NCI-H128 (cell line): Measurements from ENCODE around the gene FMNL2.

Experiments used
- DNase-seq: peaks from one replicate; lab custom pipeline; 2025; ENCODE audit not compliant: unreplicated experiment; lab: John Stamatoyannopoulos, UW

The FMNL2 gene

GRCh38 chr2:152400607-152401214 lies 65.7 kb downstream of the FMNL2 start:
- DNase-seq, result no peak

GRCh38 chr2:152402780-152403759 lies 68.1 kb downstream of the FMNL2 start:
- no peak for DNase-seq

- DNase-seq, result no peak
Observed at GRCh38 chr2:152405206-152406118, 70.5 kb downstream of the FMNL2 start.

GRCh38 chr2:152406119-152406835 lies 71.3 kb downstream of the FMNL2 start:
- DNase-seq, result no peak

GRCh38 chr2:152406836-152407161 lies 71.8 kb downstream of the FMNL2 start:
- no peak for DNase-seq

- DNase-seq, result no peak
Observed at GRCh38 chr2:152407204-152407721, 72.3 kb downstream of the FMNL2 start.

- DNase-seq, result no peak
Observed at GRCh38 chr2:152407806-152408205, 72.8 kb downstream of the FMNL2 start.

GRCh38 chr2:152408254-152408653 lies 73.3 kb downstream of the FMNL2 start:
- DNase-seq, result no peak

GRCh38 chr2:152409386-152410164 lies 74.6 kb downstream of the FMNL2 start:
- DNase-seq, result no peak

- no peak for DNase-seq
Observed at GRCh38 chr2:152410165-152410597, 75.2 kb downstream of the FMNL2 start.

GRCh38 chr2:152411154-152411553 lies 76.2 kb downstream of the FMNL2 start:
- DNase-seq, result no peak

GRCh38 chr2:152413228-152414030 lies 78.5 kb downstream of the FMNL2 start:
- no peak for DNase-seq

GRCh38 chr2:152415231-152415642 lies 80.3 kb downstream of the FMNL2 start:
- no peak for DNase-seq

GRCh38 chr2:152415796-152416195 lies 80.8 kb downstream of the FMNL2 start:
- no peak for DNase-seq

- DNase-seq, result no peak
Observed at GRCh38 chr2:152418688-152419087, 83.7 kb downstream of the FMNL2 start.

GRCh38 chr2:152419944-152420343 lies 85.0 kb downstream of the FMNL2 start:
- DNase-seq, result no peak

- no peak for DNase-seq
Observed at GRCh38 chr2:152420363-152420762, 85.4 kb downstream of the FMNL2 start.

GRCh38 chr2:152420936-152421335 lies 86.0 kb downstream of the FMNL2 start:
- no peak for DNase-seq
